ENCODE measurements around the gene FBXL19.

The FBXL19 gene

GRCh38 chr16:30967795-30968194 is 44.4 kb downstream of the FBXL19 start:
- no peak for DNase-seq

GRCh38 chr16:30969246-30969842 is 46.0 kb downstream of the FBXL19 start:
- no peak for DNase-seq

DNA sequence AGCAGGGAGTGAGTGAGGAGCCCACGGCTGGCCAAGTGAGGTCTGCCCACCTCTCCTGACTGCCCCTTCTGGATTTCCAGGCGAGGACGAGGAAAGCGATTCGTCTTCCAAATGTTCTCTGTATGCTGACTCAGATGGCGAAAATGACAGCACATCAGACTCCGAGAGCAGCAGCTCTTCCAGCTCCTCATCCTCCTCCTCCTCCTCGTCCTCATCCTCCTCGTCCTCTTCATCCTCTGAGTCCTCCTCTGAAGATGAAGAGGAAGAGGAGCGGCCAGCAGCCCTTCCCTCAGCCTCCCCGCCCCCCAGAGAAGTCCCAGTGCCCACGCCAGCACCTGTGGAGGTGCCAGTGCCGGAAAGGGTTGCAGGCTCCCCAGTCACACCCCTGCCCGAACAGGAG is 47.9 kb downstream of the FBXL19 start:
- DNase-seq, result no peak

- no peak for DNase-seq
Observed at GRCh38 chr16:30972872-30973271, 49.5 kb downstream of the FBXL19 start.

DNA sequence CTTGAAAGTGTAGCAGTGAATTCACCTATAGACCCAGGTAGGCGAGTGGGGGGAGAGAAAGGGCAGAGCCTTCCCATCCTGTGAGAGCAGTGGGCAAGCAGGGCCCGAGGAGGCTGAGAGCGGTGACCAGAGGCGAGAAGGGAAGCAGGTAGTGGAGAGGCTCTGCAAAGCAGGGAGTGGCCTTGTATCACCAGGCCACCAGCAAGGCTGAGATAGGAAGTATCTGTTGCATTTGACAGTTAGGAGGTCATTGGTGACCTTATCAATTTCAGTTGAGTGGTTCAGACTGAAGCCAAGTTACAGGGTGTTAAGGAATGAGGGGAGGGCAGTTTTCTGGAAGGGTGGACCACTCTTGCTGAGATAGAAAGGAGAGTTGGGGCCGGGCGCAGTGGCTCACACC is 51.0 kb downstream of the FBXL19 start:
- DNase-seq, result no peak

DNA sequence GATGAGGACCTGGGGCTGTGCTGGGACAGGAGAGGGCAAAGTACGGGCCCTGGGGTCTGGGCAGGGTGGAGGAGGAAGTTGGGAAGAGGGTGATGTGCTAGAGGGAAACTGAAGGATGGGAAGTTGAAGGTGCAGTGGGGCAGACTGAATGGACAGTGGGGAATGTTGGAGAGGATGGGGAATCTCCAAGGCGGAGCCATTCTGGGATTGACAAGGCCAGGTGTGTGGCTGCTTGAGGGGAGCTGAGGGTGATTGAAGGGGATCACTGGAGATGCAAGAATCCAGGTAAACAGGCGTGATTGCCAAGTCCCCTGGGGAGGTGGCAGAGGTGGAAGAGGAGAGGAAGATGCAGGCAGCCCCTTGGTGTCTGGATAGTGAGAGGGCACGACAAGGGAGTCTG is 53.1 kb downstream of the FBXL19 start:
- DNase-seq, result no peak

DNA sequence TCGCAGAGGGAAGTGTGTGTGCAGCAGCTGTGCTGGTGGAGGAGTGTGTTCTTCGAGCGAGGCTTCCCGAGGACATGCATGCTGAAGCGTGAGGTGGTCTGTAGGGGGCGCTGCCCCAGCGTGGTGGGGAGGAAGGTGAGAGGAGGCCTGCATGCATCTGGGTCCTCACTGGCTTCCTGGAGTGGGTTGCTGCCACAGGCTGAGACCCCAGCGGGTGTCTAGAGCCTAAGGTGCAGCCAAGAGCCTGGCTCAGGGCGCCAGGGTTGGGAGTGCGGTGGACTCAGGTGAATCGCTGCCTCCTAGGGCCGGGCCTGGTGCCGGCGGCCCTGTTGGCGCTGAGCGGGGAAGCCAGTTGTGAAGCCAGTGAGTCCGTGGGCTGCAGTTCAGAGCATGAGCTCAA is 54.1 kb downstream of the FBXL19 start:
- peak in 1 of 4 experiments; percentile 52 for DNase-seq

GRCh38 chr16:30979170-30980022 is 56.0 kb downstream of the FBXL19 start:
- no peak for DNase-seq

- DNase-seq, result no peak
Observed at GRCh38 chr16:30980023-30980371, 56.6 kb downstream of the FBXL19 start.

- DNase-seq, result no peak
Observed at GRCh38 chr16:30980434-30980833, 57.1 kb downstream of the FBXL19 start.

DNA sequence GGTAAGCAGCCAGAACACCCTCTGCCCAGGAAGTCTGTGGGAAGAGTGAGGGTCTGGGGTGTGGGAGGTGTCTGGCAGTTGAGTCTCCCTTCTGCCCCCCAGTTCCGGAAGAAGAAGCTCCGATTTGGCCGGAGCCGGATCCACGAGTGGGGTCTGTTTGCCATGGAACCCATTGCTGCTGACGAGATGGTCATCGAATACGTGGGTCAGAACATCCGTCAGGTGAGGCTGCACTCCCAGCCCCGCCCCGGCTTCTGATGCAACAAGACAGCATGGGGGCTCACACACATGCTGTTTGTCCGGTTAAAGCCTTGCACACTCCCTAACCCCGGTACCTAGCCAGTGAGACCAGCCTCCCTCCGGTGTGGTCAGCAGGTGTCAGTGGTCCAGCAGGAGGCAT is 57.6 kb downstream of the FBXL19 start:
- DNase-seq, result no peak

GRCh38 chr16:30982548-30983288 is 59.3 kb downstream of the FBXL19 start:
- no peak for DNase-seq

DNA sequence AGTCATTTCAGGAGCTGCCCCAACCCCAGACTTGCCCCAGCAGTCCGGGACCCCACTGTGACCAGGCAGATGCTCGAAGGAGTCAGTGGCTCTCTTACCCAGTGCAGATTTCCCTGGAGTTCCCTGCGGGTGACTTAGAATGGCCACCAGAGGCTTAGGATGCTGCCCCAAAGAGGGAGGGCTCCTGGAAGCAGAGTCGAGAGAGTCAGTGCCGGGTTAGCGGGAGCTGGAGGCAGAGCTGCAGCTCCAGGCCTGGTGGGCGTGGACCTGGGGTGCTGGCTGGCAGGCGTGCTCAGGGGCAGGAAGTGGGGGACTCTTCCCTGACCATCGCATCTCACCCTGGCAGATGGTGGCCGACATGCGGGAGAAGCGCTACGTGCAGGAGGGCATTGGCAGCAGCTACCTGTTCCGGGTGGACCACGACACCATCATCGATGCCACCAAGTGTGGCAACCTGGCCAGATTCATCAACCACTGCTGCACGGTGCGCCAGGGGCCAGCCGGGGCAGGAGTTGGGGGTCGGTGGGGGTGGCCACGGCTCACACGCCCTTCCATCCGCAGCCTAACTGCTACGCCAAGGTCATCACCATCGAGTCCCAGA is 60.0 kb downstream of the FBXL19 start:
- DNase-seq, result no peak

DNA sequence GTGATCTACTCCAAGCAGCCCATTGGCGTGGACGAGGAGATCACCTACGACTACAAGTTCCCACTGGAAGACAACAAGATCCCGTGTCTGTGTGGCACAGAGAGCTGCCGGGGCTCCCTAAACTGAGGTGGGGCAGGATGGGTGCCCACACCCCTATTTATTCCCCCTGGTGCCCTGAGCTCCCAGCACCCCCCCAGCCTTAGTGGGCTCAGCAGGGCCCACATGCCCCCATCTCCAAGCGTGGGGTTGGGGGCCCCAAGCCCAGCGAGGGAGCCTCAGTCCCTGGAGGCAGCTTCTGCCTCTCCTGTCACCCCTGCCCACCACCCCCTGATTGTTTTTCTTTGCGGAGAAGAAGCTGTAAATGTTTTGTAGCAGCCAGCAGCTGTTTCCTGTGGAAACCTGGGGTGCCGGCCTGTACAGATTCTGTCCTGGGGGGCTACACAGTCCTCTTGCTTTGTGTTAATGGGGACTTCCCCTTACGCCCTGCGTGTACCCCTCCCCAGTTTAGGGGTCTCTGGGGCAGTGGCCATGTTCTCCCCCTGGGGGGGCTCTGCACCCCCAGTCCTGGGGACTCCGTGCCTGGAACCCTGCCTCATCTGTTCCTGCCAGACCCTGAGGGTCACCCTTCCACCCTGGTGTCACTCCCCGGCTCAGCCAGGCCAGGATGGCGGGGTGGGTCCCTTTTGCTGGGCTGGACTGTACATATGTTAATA is 60.7 kb downstream of the FBXL19 start:
- no peak for DNase-seq

DNA sequence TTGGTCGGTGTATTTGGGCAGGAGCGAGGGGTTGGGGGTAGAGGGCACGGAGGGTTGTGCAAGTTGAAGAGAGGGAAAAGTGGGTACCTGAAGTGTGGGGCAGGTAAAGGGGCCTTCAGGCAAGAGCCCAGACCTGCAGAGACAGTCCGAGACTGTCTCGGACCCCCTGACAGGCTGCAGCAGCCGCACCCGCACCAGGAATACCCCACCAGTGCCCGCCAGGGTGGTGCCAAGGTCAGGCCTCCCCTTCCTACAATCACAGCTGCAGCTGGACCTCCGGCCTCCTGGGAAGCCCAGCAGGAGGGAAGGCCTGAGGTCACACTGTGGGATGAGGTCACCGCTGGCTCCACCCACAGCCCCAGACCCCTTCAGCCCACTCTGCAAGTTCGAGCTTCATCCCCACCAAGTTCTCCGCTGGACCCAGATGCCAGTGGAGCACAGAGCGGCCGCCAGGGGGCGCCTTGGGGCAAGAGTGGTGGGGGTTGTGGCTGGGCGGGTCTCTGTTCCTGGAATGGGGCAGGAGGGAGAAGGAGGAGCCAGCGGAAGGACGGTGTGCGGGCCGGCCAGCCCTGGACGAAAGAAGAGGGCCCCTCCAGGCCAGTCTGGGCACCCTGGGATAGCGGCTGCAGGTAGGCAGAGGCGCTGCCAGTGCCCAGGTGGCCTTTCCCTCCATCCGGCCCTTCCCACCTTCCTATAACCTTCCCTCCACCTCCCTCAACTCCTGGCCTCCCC is 61.5 kb downstream of the FBXL19 start, which contains the start of gene HSD3B7:
TSS of gene HSD3B7 (plus strand) at position 539 of the 732 bp plus-strand sequence. CDS start 452 bp downstream, outside the sequence.
- DNase-seq, result peak; percentile 87 to 96 (median 94)

GRCh38 chr16:30985401-30986128 is 62.2 kb downstream of the FBXL19 start:
- peak in 2 of 4 experiments; percentile 42 to 51 for DNase-seq

DNA sequence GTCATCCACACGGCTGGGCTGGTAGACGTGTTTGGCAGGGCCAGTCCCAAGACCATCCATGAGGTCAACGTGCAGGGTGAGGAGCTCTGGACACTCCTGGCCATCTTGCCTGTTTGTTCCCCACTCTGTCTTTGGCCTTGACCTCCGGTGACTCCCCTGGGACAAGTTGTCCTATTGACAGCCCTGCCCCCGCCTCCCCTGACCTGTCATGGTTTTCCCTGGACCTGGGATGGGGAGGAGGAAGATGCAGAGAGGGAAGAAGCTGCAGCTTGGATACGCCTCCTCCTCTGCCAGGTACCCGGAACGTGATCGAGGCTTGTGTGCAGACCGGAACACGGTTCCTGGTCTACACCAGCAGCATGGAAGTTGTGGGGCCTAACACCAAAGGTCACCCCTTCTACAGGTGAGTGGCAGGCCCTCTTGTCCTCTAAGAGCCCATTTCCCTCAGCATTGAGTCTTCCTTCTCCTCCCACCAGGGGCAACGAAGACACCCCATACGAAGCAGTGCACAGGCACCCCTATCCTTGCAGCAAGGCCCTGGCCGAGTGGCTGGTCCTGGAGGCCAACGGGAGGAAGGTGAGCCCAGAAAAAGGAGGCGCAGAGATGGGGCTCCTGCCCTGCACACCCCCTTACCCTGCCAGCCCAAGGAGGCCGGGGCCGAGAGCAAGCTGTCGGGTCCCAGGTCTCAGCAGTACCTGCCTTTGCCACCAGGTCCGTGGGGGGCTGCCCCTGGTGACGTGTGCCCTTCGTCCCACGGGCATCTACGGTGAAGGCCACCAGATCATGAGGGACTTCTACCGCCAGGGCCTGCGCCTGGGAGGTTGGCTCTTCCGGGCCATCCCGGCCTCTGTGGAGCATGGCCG is 63.0 kb downstream of the FBXL19 start:
- DNase-seq, result no peak

GRCh38 chr16:30987581-30988190 is 64.3 kb downstream of the FBXL19 start:
- DNase-seq, result no peak

DNA sequence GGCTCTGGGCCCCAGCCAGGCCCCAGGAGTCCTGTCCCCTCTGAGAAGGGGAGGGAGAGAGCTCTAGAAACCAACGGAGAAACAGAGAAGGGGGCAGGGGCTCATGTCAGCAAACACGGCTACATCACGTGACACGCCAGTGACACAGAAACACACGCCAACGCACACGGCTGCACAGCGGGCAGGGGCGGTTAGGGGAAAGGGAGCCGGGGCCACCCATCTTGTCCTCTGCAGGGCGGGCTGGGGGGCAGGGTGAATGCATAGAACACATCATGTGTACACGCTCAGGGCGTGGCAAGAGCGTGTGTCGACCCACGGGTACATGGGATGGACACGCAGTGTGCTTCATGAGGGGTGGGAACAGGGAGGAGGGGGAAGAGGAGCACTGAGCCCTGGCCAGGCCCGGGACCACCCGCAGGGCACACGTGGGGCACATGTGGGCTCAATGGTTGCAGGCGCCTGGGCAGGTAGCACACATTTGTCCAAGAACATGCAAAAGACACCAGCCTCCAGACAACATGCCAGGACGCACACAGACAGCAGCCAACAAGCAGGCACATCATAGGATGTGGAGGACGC is 66.2 kb downstream of the FBXL19 start:
- no peak for DNase-seq
